Ammon's horn (tissue), 1 donor: ENCODE data around the gene CUL5.
"Not testable (repeated sequence)": the region's sequence is repeated elsewhere in the genome, so short reads cannot be mapped to it uniquely, and the experiment has no call there.

Experiments used
- DNase-seq: peaks from one replicate; pipeline ENCODE4 v3.0.0-alpha.2; 2016; ENCODE audit warnings: low spot score

CUL5 gene

DNA sequence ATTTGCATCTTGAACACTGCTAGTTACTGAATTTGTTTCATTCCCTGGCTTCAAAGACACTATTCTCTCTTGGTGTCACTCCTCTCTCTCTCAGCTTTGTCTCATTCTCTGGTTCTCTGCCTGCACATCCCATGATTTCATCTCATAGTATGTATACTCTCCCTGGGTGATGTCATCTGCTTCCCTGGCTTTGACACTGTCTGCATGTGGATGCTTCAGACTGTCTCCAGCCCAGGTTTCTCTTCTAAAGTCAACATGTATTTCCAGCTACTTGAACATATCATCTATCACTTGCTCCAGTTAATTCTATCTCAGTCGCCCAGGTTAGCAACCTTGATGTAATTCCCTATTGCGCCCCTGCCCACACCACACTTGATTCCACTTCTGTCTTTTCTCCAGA lies 103.4 kb downstream of the CUL5 start:
- DNase-seq = no peak

DNA sequence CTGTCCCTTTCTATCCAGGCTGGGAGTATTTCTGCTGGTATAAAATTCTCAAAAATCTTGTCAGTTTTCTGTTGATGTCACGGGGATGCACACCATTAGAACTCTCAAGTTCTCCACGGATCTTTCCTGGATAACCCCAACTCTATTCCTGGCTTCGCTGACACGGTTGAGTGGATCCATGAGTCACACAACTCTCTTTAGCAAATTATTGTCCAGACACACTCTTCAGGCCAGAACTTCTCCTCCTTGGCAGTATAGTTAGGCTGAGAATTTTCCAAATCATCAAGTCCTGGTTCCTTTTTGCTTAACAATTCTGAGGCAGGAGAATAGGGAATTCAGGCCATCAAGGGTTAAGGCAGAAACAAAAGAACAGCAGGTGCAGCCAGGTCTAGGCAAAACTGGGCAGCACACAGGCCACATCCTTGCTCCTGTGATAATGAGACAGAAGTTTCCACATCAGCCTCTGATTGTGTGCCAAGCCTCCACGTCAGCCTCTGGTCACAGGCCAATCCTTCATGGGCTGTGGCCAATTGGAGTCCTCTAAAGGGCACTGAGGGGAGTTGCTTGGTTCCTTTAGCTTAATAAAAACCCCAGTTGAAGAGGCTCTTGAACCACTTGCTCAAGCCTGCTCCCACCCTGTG lies 106.9 kb downstream of the CUL5 start:
- peak; percentile 86 for DNase-seq

DNA sequence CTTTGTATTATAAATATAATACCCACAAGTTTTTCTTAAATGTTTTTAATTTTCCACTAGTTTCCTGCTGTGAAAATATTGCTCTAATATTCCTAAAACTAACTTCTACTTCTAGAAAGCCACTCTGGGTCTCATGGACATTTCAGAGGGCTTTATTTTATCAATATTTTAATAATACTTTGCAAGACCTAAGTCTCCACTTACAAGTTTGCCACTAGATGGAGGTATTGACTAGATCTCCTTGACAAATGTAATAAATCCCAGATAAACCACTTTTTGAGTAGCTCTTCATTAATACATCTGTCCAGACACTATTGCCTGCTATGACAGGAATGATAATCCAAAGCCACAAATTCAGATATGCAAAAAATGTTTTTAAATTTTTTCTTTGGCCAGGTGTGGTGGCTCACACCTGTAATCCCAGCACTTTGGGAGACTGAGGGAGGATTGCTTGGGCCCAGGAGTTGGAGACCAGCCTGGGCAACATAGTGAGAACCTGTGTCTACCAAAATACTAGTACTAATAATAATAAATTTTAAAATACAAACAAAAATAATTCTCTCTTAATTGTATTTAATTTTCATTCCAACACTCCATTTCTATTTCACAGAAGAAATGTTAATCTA lies 109.2 kb downstream of the CUL5 start:
- DNase-seq = peak; percentile 56

DNA sequence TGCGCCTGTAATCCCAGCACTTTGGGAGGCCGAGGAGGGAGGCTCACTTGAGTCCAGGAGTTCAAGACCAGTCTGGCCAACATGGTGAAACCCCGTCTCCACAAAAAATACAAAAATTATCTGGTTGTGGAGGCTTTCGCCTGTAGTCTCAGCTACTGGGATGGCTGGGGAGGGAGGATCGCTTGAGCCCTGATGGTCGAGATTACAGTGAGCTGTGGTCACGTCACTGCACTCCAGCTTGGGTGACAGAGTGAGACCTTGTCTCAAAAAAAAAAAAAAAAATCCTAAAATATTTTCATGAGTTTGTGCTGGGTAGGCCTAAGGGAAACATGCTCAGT lies 112.2 kb downstream of the CUL5 start:
- DNase-seq = not testable (repeated sequence)

DNA sequence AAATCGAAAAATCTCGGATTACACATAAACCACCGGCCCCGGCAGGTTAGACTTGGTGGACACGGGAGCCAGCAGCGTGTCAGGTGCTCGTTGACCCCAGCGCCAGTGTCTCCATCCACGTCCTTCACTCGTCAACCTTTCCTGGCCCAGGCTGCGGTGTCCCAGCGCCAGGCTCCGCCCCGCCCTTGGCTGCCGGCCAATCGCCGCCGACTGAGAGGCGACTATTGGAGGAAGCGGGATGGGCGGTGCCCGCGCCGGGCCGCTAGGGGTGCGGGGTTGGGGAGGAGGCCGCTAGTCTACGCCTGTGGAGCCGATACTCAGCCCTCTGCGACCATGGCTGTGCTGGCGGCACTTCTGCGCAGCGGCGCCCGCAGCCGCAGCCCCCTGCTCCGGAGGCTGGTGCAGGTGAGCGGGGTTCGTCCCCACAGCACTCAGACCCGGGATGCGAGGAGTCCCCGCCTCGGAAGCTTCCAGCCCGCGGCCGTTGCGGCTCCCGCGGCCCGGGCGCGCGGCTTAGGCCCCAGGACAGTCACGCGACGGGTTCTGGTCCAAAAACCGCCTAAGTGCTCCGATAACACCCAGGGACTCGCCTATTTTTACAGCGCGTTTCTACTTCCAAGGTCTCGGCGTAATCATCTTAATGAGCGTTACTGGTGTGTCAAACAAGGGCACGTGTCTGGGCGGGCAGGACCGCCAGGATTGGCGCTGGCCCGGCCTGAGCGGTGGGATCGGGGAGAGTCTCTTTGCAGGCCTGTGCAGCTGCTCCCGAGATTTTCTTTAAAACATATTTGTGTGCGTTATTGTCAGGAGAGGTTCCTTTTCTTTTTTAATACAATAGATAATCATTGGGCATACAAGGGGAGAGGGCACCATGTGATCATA lies 112.8 kb downstream of the CUL5 start, which contains the start of gene ACAT1:
ACAT1 (plus strand) TSS at position 294 of the 882 bp plus-strand sequence; CDS start at position 334, 40 bp downstream.
- peak; percentile 95 for DNase-seq

DNA sequence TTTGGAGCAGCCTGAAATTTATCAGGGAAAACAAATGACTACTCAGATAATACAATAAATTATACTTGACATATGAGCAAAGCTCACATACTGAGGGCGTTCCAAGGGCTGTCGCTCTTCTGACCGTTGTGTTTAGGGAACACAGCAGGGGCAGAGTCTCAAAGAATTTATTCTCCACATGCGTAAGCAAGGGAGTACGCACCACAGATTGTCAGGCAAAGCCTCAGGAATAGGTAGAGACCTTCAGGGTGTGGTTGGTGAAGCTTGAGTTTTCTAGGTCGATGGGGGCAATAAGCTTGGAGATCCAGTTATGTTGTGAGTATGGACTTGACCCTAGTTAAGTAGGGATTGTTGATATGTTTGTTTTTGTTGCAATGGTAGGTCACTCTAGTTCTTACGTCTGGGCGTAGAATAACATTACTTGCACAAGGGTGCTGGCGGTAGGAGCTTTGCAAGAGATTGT lies 113.5 kb downstream of the CUL5 start:
- peak; percentile 29 for DNase-seq

DNA sequence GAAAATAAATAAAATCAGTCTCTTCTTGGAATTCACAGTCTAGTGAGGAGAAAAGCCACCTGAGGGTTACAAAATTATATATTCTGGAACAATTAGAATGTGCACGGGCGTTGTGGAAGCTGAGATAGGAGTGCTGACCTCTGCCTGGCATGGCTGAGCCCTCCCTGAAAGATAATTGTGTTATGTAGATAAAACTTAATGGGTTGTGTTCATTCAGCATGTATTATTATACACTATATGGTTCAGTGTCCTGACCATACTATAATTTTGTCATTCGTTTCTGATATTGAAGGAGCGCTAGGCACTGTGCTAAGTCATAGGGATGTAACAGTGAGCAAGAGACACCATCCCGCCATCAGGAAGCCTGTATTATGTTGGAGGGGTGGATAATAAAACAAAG lies 116.4 kb downstream of the CUL5 start:
- DNase-seq = no peak

DNA sequence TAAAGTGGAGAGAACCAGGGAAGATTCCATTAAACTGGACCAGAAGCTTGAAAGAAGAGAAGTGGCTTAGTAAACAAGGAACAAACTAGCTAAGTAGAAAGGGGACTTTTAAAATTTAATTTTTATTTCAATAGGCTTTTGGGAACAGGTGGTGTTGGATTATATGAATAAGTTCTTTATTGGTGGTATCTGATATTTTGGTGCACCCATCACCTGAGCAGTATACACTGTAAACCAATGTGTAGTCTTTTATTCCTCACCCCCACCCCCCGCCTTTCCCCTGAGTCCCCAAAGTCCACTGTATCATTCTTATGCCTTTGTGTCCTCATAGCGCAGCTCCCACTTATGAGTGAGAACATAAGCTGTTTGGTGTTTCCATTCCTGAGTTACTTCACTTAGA lies 120.1 kb downstream of the CUL5 start:
- no peak for DNase-seq

DNA sequence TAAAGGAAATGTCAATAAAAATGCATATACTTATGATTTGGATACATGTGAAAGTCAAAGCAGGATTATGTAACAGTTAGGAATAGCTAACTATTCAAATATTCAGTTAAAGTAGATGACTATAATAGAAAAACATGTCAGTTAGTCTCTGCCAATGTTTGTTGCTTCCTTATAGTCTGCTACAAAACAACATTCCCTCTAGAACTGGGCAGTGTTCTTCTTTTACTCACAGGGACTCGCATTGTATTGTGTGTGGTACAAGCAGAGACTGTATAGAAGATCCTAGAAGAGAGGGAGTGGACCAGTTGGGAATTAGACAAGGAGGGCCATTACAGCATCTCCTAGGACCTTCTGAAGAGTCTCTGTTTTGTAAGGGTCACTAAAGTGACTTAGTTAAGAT lies 123.3 kb downstream of the CUL5 start:
- DNase-seq = no peak

DNA sequence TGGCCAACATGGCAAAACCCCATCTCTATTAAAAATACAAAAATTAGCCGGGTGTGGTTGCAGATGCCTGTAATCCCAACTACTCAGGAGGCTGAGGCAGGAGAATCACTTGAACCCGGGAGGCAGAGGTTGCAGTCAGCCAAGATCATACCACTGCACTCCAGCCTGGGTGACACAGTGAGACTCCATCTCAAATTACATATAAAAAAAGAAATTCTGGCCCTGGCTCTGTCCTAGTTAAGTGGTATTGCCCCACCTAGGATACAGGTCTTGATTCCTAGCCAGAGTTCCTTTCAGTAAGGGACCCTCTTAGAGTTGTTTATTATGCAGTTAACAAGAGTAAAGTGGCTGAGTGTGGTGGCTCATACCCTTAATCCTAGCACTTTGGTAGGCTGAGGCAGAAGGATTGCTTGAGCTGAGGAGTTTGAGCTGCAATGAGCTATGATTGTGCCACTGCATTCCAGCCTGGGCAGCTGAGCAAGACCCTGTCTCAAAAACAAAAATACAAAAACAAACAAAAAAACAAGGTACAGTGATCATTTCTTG lies 124.4 kb downstream of the CUL5 start:
- DNase-seq = not testable (repeated sequence)

DNA sequence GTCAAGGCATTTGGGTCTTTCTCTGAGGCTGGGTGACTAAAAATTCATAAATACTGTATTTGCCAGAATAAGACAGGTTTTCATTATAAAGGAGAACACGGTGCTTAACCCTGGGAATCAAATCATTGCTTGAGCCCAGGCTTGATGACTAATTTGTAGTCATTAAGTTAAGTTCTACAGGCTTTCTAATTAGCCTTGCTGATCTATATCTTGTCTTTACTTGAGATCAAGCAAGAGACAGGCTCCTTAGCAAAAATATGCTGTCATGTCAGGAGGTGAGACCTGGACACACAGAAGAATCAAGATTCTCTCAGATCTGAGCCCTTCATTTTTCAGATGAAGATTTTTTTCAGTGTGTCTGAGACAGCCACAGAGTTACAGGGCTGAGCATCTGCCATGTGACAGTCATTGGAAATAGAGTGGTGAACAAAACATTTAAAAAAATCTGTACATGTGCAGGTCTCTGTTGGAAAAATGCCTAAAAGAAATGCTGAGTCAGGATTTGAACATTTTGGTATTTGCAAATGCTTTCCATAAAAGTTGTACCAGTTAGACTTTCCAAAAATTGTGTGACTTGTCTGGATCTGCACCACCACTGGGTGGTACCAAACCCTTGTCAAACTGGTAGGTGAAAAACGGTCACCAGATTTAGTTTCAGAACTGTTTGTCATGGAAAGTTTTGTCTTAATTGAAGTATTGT lies 127.3 kb downstream of the CUL5 start:
- no peak for DNase-seq

DNA sequence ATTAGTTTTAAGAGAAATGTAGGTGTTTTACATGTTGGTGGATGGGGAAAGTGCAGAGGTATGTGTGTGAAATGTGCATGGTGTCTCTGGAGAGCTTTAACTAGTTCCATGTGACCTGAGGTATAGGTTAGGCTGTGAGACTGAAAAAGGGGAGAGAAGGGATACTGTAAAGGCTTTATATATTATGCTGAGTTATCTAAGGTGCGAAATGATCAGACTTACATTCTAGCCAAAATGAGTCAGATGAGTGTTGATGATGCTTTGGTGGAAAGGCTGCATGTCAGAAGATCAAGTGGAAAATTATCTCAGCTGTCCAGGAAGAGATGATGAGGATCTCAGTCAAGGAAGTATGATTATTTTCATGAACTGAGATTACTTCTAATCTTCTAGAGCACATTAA lies 128.5 kb downstream of the CUL5 start:
- no peak for DNase-seq

DNA sequence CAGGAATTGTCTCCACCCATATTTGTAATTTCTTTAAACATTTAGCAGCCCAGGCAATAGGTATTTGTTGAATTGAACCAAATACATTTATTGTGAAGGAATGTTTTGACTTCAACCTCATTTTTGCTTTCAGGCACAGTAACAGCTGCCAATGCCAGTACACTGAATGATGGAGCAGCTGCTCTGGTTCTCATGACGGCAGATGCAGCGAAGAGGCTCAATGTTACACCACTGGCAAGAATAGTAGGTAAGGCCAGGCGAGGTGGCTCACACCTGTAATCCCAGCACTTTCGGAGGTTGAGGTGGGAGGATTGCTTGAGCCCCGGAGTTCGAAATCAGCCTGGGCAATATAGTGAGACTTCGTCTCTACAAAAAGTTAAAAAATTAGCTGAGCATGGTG lies 133.6 kb downstream of the CUL5 start:
- DNase-seq = no peak

DNA sequence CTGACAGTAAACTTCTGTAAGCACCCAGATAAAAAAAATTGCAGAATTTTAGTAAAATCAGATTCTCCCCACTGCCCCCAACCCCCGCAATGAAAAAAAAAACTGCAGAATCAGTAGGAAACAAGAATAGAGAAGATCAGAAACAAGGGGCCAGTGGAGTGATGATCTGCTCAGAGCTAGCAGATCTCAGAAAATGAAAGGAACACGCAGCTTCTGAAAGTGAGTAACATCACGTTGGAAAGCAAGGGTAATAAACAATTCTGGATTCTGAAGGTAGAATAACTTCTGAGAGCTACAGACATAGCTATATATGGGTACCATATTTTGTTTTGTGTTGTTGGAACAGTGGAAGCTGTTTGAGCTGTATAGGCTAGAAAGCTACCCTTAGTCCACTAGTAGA lies 135.9 kb downstream of the CUL5 start:
- DNase-seq = no peak

DNA sequence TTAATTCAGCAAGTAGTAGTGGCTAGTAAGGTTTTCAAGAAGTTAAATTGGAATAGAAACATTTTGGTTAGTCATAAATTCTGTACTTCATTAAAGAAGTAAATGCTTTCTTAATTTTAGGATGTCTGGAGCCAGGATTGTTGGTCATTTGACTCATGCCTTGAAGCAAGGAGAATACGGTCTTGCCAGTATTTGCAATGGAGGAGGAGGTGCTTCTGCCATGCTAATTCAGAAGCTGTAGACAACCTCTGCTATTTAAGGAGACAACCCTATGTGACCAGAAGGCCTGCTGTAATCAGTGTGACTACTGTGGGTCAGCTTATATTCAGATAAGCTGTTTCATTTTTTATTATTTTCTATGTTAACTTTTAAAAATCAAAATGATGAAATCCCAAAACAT lies 138.5 kb downstream of the CUL5 start:
- DNase-seq = no peak

DNA sequence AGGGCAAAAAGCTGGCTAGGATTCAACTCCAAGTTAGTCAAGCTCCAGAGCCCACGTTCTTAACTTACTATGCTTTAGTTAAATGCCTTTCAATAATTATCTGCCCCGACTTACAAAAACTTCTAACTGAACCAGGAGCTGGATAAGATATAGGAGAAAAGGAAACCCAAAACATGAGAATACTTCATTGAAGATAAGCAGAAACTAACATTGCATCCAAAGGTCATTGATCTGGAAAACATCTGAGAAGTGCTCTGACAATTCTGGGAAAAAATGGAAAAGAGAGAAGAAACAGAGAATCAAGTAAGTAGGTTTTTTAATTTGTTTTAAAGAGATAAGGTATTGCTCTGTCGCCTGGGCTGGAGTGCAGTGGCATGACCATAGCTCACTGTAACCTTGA lies 139.9 kb downstream of the CUL5 start:
- DNase-seq = no peak

DNA sequence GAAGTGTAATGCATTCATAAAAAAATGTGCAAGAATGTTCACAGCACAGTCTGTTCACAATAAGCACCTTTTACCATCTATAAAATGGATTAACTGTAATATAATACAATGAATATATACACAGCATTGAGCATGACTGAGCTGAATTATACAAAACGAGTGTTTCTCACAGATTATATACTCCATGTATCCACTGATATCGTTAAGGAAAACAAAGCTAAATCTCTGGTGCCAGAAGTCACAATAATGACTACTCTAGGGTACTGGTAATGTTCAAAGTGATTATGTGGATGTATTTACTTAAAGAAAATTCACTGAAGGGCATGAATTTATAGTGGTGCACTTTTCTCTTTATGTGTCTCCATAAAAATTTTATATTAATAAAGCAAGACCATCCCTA lies 145.9 kb downstream of the CUL5 start:
- DNase-seq = no peak
